IPS-20b (cell line): ENCODE data around the gene SFT2D2.

ENCODE experiments used
- H3K27ac ChIP-seq: one replicate; pipeline ENCODE4 v1.5.1; 2013; ENCODE audit warnings: low read length
- H3K27me3 ChIP-seq: 2 replicates; pipeline ENCODE4 v1.6.1; 2013; ENCODE audit warnings: mild to moderate bottlenecking, low read length, inconsistent platforms; ENCODE audit not compliant: insufficient read depth
- H3K36me3 ChIP-seq: 2 replicates; pipeline ENCODE4 v1.6.1; 2013; ENCODE audit warnings: low read depth, mild to moderate bottlenecking, inconsistent platforms, low read length, moderate library complexity; ENCODE audit not compliant: insufficient read depth
- H3K4me1 ChIP-seq: 2 replicates; pipeline ENCODE4 v1.6.1; 2013; ENCODE audit warnings: mild to moderate bottlenecking, control low read depth, inconsistent platforms, low read length, moderate library complexity; ENCODE audit not compliant: insufficient read depth
- H3K4me3 ChIP-seq: 2 replicates; pipeline ENCODE4 v1.5.1; 2013; ENCODE audit warnings: mild to moderate bottlenecking, low read length, inconsistent platforms
- H3K9ac ChIP-seq: 2 replicates; pipeline ENCODE4 v1.6.1; 2013; ENCODE audit warnings: low read depth, mild to moderate bottlenecking, inconsistent platforms, low read length, moderate library complexity
- H3K9me3 ChIP-seq: 2 replicates; pipeline ENCODE4 v1.6.1; 2013; ENCODE audit warnings: mild to moderate bottlenecking, low read depth, low read length, inconsistent platforms; ENCODE audit not compliant: insufficient read depth

SFT2D2 gene

GRCh38 chr1:168223681-168224540 is 1.9 kb upstream of the SFT2D2 start:
- H3K36me3 ChIP-seq = no peaks in the 10 kb centered on the region
- peaks cover 3% of the 10 kb centered on the region; the same call in 1 of the 2 replicates for H3K27me3 ChIP-seq
- H3K9ac ChIP-seq = no peak overlapping the region
- H3K9me3 ChIP-seq = no peaks in the 10 kb centered on the region; the same call in 1 of the 2 replicates
- H3K4me1 ChIP-seq = peaks cover 8% of the 10 kb centered on the region
- H3K4me3 ChIP-seq = no peak overlapping the region
- H3K27ac ChIP-seq = no peak overlapping the region

GRCh38 chr1:168224991-168225390 is 813 bp upstream of the SFT2D2 start:
- Histone ChIP-seq H3K27ac (no peak overlapping the region), H3K9me3 (no peaks in the 10 kb centered on the region; the same call in 1 of the 2 replicates), H3K27me3 (peaks cover 3% of the 10 kb centered on the region; the same call in 1 of the 2 replicates), H3K9ac (peak overlapping the region; percentile 90; the same call in 1 of the 2 replicates), H3K4me3 (peak overlapping the region; percentile 81; the same call in 1 of the 2 replicates), H3K36me3 (peaks cover 3% of the 10 kb centered on the region; the same call in 1 of the 2 replicates), H3K4me1 (peaks cover 7% of the 10 kb centered on the region; the same call in 1 of the 2 replicates)

- Histone ChIP-seq H3K4me3 (no peak overlapping the region), H3K27ac (no peak overlapping the region), H3K9me3 (no peaks in the 10 kb centered on the region; the same call in 1 of the 2 replicates), H3K27me3 (peaks cover 3% of the 10 kb centered on the region; the same call in 1 of the 2 replicates), H3K9ac (0 out of 2 replicates have a peak overlapping the region, but pooled peaks have one; percentile 25), H3K4me1 (peaks cover 7% of the 10 kb centered on the region; the same call in 1 of the 2 replicates), H3K36me3 (peaks cover 9% of the 10 kb centered on the region)
Observed at GRCh38 chr1:168227620-168228019, 1.8 kb downstream of the SFT2D2 start.

- H3K4me3 ChIP-seq = no peak overlapping the region
- H3K9me3 ChIP-seq = no peaks in the 10 kb centered on the region
- no peak overlapping the region for H3K27ac ChIP-seq
- peaks cover 3% of the 10 kb centered on the region; the same call in 1 of the 2 replicates for H3K27me3 ChIP-seq
- H3K36me3 ChIP-seq = peaks cover 18% of the 10 kb centered on the region
- peaks cover 7% of the 10 kb centered on the region; the same call in 1 of the 2 replicates for H3K4me1 ChIP-seq
- no peak overlapping the region for H3K9ac ChIP-seq
Observed at GRCh38 chr1:168229893-168230292, 4.1 kb downstream of the SFT2D2 start.

GRCh38 chr1:168230709-168231108 is 4.9 kb downstream of the SFT2D2 start:
- Histone ChIP-seq H3K4me3 (no peak overlapping the region), H3K4me1 (peaks cover 7% of the 10 kb centered on the region; the same call in 1 of the 2 replicates), H3K36me3 (peaks cover 18% of the 10 kb centered on the region), H3K27ac (no peak overlapping the region), H3K9me3 (no peaks in the 10 kb centered on the region), H3K27me3 (peaks cover 3% of the 10 kb centered on the region; the same call in 1 of the 2 replicates), H3K9ac (no peak overlapping the region)

GRCh38 chr1:168234846-168235547 is 9.2 kb downstream of the SFT2D2 start:
- no peaks in the 10 kb centered on the region for H3K4me1 ChIP-seq
- no peaks in the 10 kb centered on the region for H3K27me3 ChIP-seq
- no peak overlapping the region for H3K27ac ChIP-seq
- no peak overlapping the region for H3K4me3 ChIP-seq
- H3K9me3 ChIP-seq = no peaks in the 10 kb centered on the region
- H3K36me3 ChIP-seq = peaks cover 53% of the 10 kb centered on the region
- H3K9ac ChIP-seq = no peak overlapping the region

- H3K4me1 ChIP-seq = no peaks in the 10 kb centered on the region
- no peak overlapping the region for H3K27ac ChIP-seq
- no peak overlapping the region for H3K9ac ChIP-seq
- no peak overlapping the region for H3K4me3 ChIP-seq
- peaks cover 58% of the 10 kb centered on the region for H3K36me3 ChIP-seq
- H3K9me3 ChIP-seq = no peaks in the 10 kb centered on the region
- no peaks in the 10 kb centered on the region for H3K27me3 ChIP-seq
Observed at GRCh38 chr1:168235548-168235885, 9.7 kb downstream of the SFT2D2 start.

GRCh38 chr1:168235937-168236336 is 10.1 kb downstream of the SFT2D2 start:
- no peak overlapping the region for H3K27ac ChIP-seq
- no peak overlapping the region for H3K4me3 ChIP-seq
- H3K27me3 ChIP-seq = no peaks in the 10 kb centered on the region
- no peaks in the 10 kb centered on the region for H3K9me3 ChIP-seq
- no peaks in the 10 kb centered on the region for H3K4me1 ChIP-seq
- H3K36me3 ChIP-seq = peaks cover 60% of the 10 kb centered on the region
- no peak overlapping the region for H3K9ac ChIP-seq

- Histone ChIP-seq H3K4me3 (no peak overlapping the region), H3K27me3 (no peaks in the 10 kb centered on the region), H3K27ac (no peak overlapping the region), H3K36me3 (peaks cover 67% of the 10 kb centered on the region), H3K9ac (no peak overlapping the region), H3K4me1 (no peaks in the 10 kb centered on the region), H3K9me3 (no peaks in the 10 kb centered on the region)
Observed at GRCh38 chr1:168236836-168237611, 11.2 kb downstream of the SFT2D2 start.

GRCh38 chr1:168243198-168243597 is 17.4 kb downstream of the SFT2D2 start:
- no peak overlapping the region for H3K4me3 ChIP-seq
- H3K27me3 ChIP-seq = no peaks in the 10 kb centered on the region
- no peaks in the 10 kb centered on the region for H3K9me3 ChIP-seq
- H3K9ac ChIP-seq = no peak overlapping the region
- peaks cover 62% of the 10 kb centered on the region for H3K36me3 ChIP-seq
- no peak overlapping the region for H3K27ac ChIP-seq
- no peaks in the 10 kb centered on the region for H3K4me1 ChIP-seq

- Histone ChIP-seq H3K4me1 (no peaks in the 10 kb centered on the region), H3K9me3 (no peaks in the 10 kb centered on the region), H3K27ac (no peak overlapping the region), H3K36me3 (peaks cover 60% of the 10 kb centered on the region), H3K9ac (no peak overlapping the region), H3K27me3 (no peaks in the 10 kb centered on the region), H3K4me3 (no peak overlapping the region)
Observed at GRCh38 chr1:168243636-168244212, 17.9 kb downstream of the SFT2D2 start.
